NCI-H345 (cell line): Measurements from ENCODE around the gene CDK5RAP2.

Source experiments
- DNase-seq: peaks from one replicate; lab custom pipeline; 2025; lab: John Stamatoyannopoulos, UW

CDK5RAP2 gene

DNA sequence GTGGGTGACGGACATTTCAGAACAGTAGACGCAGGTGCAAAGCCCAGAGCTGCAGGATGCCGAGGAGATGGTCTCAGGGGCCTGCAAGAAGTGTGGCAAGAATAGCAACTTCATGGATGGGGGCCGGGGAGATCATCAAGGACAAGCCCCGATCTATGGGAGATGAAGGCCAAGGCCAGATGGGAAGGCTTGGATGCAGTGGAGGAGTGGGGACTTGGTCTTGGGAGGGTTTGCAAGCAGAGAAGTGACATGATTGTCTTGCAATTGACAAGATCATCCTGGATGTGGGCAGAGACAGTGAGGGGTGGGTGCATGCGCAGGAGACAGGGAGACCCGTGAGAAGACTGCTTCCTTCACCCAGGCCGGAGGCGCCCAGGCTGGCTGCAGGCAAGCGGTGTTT lies 198.1 kb downstream of the CDK5RAP2 start:
- DNase-seq, result no peak

DNA sequence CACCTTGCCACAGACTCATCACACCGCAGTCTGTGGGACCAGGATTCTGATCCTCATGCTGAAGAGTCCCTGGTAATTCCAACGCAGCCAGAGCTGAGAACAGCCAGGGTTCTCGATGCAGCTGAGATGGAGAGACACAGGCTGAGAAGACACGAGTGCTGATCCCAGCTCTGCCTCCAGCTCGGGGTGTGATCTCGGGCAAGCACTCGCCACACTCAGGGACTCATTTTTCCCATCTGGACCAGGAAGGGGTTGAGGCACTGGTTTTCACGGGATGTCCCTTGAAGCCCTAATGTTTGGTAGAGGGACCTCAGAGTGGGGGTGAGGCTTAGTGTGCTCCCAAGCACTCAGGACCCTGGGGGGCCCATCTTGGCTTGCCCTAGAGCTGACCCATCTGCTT lies 200.4 kb downstream of the CDK5RAP2 start:
- no peak for DNase-seq

DNA sequence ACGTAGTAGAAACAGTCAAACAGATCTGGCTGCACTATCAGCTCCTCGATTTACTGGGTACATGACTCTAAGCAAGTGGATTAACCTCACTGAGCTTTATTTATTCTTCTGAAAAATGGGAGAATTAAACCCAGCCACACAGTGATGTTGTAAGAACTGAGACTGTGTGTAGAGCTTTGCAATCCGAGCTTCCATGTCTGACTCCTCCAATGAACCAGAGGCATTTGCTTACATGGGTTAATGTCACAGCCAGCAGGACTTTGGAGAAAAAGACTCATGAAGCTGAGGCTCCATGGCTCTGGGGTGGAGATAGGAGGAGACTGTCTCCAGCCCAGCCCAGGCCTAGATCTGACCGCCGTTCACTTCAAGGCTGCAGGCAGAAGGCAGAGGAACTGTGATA lies 201.3 kb downstream of the CDK5RAP2 start:
- no peak for DNase-seq

DNA sequence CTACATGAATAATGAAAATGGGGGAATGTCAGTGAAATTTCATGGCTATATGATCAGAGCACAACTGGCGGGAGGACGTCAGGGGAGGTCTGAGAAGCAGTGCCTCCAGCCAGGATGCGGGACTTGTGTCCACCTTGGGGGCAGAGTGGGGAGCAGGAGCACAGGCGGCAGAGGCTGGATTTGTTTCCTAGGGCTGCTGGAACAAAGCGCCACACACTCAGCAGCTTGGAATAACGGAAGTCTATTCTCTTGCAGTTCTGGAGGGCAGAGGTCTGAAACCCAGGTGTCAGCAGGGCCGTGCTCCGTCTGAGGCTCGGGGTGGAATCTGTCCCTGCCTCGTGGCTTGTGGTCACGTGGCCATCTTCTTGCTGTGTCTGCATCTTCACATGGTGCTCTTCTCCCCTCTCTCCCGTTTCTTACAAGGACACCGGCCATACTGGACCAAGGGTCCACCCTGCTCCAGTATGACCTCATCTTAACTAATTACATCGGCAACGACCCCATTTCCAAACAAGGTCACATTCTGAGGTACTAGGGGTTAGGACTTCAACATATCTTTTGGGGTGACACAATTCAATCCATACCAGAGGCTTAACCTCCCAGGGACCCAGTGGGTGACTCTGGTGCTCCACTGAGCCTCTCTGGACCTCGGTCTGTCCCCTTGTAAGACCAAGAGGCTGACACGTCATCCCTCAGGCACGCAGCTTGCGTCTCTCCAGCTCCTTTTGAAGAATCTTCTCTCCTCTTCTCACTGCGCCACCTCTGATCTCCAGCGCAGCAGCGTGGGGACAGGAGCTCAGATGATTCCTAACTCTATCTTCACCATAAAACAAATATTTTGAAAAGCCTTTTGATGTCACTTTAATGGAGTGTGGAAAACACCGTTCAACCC lies 202.5 kb downstream of the CDK5RAP2 start:
- DNase-seq, result no peak

DNA sequence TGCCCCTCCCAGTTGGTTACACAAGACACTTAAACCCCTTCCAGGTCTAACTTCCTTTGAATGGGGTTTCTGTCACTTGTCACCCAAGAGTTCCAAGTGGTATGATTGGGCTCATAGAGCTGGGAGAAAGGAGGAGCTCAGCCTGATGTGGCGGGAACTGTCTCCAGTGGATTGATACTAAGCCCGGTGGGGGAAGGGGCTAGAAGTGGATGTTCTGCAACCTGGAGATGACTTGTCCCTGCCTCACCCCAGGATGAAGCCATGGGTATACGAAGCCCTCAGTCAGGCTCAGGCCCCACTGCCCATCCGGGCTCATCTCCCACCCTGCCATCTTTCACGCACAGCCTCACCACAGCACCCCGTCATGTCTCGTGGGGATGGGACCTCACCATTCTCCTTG lies 203.9 kb downstream of the CDK5RAP2 start:
- DNase-seq, result no peak

- no peak for DNase-seq
Measured at GRCh38 chr9:120375316-120375715, 204.7 kb downstream of the CDK5RAP2 start.

DNA sequence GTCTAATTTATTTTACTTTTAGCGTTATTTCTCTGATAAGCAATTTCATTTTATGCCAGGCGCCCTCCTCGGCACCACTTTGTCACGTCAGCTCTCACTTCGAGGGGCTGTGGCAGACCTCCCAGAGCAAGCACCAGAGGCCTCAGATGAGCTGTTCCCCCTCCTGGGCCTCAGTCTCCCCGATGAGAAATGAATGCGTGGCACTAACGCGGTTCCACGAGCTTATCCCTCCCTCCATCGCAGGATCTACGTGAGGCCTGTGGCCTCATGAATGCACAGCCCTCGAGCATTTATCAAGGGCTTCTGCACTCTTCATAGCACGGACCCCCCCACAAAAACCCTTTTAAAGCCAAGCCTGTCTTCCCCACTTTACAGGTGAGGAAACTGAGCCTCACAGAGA lies 205.2 kb downstream of the CDK5RAP2 start:
- DNase-seq, result no peak

GRCh38 chr9:120374239-120374638 lies 205.7 kb downstream of the CDK5RAP2 start:
- no peak for DNase-seq

- DNase-seq, result no peak
Measured at GRCh38 chr9:120372040-120372439, 207.9 kb downstream of the CDK5RAP2 start.

- DNase-seq, result no peak
Measured at GRCh38 chr9:120369608-120370220, 210.3 kb downstream of the CDK5RAP2 start.

- no peak for DNase-seq
Measured at GRCh38 chr9:120368799-120369198, 211.2 kb downstream of the CDK5RAP2 start.

- DNase-seq, result no peak
Measured at GRCh38 chr9:120366644-120367019, 213.3 kb downstream of the CDK5RAP2 start.

- DNase-seq, result no peak
Measured at GRCh38 chr9:120365386-120365785, 214.6 kb downstream of the CDK5RAP2 start.

GRCh38 chr9:120363697-120364096 lies 216.3 kb downstream of the CDK5RAP2 start:
- DNase-seq, result no peak

- DNase-seq, result no peak
Measured at GRCh38 chr9:120362446-120362845, 217.5 kb downstream of the CDK5RAP2 start.

DNA sequence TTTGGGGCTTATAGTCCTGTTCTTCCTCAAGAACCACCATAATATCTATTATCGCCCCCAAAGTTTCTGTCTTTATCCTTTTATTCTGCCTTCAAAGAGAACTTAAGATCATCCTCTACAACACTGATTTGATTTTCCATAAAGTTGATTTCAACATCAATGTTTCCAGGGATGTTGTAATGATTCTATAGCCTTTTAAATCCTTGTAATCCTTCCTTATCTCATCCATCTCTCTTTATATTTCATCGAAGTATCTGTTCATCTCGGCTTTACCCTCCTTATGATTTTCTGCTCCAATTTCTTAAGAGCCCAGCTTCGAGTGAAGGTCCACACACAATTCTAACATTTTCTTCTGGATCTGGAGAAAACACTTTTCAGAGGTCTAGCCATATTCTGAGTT lies 218.4 kb downstream of the CDK5RAP2 start:
- no peak for DNase-seq

GRCh38 chr9:120360510-120360909 lies 219.5 kb downstream of the CDK5RAP2 start:
- no peak for DNase-seq

DNA sequence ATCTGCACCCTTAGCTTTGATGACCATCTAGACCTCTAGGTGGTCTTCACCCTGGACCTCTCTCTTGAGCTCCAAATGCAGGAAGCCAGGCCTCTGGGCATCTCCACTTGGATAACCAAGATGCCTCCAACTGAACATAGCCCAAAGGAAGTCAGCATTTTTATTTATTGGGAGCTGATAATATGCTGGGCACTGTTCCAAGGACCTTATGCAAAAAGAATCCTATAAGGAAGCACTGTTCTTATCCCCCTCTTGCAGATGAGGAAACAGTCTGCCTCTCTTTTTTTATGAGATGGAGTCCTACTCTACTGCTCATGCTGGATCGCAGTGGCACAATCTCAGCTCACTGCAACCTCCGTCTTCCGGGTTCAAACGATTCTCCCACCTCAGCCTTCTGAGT lies 219.9 kb downstream of the CDK5RAP2 start:
- DNase-seq, result no peak

GRCh38 chr9:120358877-120359276 lies 221.1 kb downstream of the CDK5RAP2 start:
- no peak for DNase-seq

DNA sequence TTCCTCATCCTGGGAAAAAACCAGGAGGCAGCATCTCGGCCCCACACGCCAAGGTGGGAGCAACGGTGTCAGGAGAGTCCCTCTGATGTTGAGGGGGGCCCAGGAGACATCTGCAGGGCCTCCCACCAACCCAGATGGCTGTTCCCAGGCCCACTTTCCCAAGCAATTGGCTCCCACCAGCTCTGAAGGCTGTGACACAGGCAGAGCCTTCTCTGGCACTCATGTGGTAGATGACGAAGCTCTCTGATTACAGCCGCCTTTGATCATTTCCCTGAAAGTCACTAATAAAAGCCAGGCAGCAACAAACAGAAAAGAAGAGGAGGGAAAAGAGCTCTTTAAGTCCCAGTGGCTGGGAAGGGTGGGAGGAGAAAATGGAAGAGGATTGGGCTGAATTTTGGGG lies 226.5 kb downstream of the CDK5RAP2 start:
- peak; percentile 46 for DNase-seq

DNA sequence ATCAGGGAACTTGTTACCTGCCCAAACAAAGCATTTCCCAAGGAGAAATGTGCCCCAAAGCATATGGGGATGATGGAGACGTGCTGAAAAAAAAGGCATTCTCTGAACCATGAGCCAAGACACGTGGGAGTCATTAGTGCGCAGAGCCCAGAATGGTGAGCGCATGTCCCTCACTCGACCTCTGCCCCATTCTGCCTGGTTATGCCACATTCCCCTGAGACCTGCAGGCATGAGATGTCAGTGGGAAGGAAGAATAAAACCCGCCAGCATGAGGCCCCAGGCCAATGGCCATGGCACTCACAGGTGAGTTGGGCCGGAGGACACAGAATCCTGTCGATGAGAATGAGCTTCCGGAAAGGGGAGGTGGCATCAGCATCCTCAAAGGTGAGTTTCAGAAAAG lies 228.9 kb downstream of the CDK5RAP2 start:
- DNase-seq, result no peak

- no peak for DNase-seq
Measured at GRCh38 chr9:120350596-120350995, 229.4 kb downstream of the CDK5RAP2 start.

DNA sequence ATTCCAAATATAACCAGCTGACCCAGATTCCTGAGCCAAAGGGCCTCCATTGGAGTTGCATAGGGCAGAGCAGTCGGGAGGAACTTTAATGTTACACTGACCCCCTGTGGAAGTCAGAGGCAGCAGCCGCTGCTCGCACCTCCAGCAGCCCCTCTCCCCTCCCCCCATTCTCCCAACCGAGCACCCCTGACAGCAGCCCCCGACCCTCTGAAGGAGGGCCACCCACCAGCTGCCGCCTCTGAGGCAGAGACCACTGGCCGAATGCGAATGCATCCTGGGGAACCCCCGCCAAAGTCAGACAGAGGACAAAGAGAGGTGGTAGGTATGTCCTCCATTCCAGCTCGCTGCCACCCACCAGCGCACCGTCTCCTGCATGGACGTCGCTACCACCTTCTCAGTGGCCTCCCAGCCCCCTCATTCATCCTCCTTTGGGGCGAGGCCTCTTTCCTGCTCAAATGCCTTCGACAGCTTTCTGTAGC lies 231.0 kb downstream of the CDK5RAP2 start:
- DNase-seq, result peak; percentile 62

DNA sequence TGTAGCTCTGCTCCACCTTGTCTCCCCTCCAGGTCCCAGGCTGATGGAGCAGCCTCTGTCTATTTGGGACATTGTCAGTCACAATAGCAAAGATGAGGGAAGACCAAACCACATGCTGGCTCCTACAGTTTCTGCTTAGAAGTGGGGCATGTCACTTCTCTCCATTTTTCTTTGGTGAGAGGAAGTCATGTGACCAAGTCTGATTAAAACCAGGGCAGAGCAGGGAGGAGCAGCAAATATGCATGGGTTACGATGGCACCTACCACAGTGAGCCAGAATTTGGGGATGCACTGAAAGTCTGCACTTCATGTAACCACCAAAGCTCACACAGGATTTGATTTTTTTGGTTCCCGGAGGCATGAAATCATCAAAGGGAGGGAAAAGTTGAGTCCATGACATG lies 234.6 kb downstream of the CDK5RAP2 start:
- DNase-seq, result no peak
